ENCODE measurements around the gene TMEM255B.

DNA sequence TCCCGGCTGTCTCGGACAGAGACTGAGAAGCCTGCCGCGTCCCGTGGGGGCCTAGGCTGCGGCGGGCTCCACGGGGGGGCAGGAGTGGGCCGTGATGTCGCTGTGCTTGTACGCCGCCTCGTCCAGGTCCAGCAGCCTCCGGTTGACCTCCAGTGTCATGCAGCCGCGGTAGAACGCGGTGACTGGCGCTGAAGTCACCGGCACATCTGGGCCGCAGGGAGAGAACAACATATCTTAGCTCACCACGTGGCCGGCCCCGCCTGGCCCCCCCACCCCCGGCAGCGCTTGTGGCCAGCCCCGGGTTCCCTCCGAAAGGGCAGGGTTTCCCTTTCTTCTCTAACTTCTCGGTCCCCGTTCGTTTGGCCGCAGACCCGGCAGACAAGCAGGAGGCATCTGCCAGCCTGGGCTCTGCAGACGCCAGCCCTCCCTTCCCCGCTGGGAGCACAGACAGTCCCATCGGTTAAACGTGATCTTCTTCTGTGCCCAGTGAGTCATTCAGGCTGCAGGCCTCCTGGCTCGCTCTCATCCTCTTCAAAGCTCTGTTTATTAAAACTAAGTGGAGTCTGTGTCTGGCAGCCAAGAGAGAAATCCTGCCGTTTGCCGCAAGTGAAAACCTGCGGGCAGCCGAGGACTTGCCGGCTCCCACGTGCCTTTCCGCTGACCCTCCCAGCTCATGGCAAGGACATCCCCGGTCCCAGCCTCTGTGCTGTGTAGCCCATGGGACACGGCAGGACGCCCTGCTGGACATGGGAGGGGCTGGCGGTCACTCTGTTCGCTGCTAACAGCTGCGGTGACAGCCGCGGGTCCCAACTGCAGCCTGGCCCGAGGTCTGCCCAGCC is 62.0 kb downstream of the TMEM255B start:
- TF ChIP-seq CTCF (IDR thresholded peaks at IDR 0.05; ENCODE audit: low read length) (no peak), EZH2 (optimal IDR thresholded peaks at IDR 0.05; ENCODE audit: low read depth, low read length) (no peak), EZH2phosphoT487 (IDR thresholded peaks at IDR 0.05; ENCODE audit: low read length) (no peak)
